ENCODE results near the gene MTM1.
A peak's percentile ranks its signal among the peaks of the same experiment; 100 is the strongest.

The MTM1 gene

GRCh38 chrX:150655788-150656187 is 87.4 kb downstream of the MTM1 start:
- DNase-seq (ENCODE audit: low read depth) = no peak
- H3K4me3 ChIP-seq (ENCODE audit: control insufficient read depth, low read depth, low read length) = no peak overlapping the region
- no peak for TF ChIP-seq CTCF (IDR thresholded peaks at IDR 0.05; ENCODE audit: control insufficient read depth, insufficient read depth, low read depth, low read length, missing control alignments)

DNA sequence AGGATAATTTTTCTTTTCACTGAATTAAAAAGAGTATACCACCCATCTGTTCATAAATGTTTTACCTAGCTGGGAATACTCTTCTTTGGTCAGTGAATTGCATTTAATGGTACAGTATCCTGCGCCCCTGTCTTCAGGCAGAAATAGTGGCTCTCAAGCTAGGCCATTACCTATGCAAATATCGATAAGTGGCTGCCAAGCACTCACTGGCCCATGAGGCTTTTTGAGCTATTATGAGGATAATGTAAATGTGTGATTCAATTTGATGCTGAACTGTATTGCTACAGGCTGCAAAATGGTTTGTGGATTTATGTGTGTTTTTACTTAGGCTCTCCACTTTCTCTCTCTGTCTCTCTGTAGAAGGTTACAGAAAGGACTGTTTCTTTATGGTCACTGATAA is 94.7 kb downstream of the MTM1 start:
- TF ChIP-seq CTCF (IDR thresholded peaks at IDR 0.05; ENCODE audit: control insufficient read depth, insufficient read depth, low read depth, low read length, missing control alignments) = no peak
- no peak overlapping the region for H3K4me3 ChIP-seq (ENCODE audit: control insufficient read depth, low read depth, low read length)
- DNase-seq (ENCODE audit: low read depth) = no peak

- DNase-seq (ENCODE audit: low read depth) = no peak
- TF ChIP-seq CTCF (IDR thresholded peaks at IDR 0.05; ENCODE audit: control insufficient read depth, insufficient read depth, low read depth, low read length, missing control alignments) = no peak
- no peak overlapping the region for H3K4me3 ChIP-seq (ENCODE audit: control insufficient read depth, low read depth, low read length)
These were observed 95.9 kb downstream of the MTM1 start for GRCh38 chrX:150664290-150664689.

DNA sequence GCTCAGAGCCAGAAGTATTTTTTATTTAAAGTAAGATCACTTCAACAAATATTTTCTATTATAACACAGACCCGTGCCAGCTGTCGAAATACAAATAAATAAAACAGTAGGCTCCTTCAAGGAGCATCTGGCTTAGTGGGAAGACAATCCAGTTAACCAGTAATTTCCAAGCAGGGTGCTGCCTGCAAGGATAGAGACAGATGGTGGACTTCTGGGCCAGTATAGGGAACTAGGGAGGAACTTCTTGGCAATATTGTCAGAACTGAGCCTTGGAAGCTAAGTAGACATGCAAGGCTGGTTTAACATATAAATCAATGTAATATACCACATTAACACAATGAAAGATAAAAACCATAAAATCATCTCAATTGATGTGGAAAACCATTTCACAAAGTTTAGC is 107.8 kb downstream of the MTM1 start:
- DNase-seq (ENCODE audit: low read depth) = no peak
- no peak for TF ChIP-seq CTCF (IDR thresholded peaks at IDR 0.05; ENCODE audit: control insufficient read depth, insufficient read depth, low read depth, low read length, missing control alignments)
- no peak overlapping the region for H3K4me3 ChIP-seq (ENCODE audit: control insufficient read depth, low read depth, low read length)

GRCh38 chrX:150680974-150681373 is 112.6 kb downstream of the MTM1 start:
- H3K4me3 ChIP-seq (ENCODE audit: control insufficient read depth, low read depth, low read length) = no peak overlapping the region
- TF ChIP-seq CTCF (IDR thresholded peaks at IDR 0.05; ENCODE audit: control insufficient read depth, insufficient read depth, low read depth, low read length, missing control alignments) = peak; percentile 41
- DNase-seq (ENCODE audit: low read depth) = no peak

GRCh38 chrX:150683112-150683511 is 114.7 kb downstream of the MTM1 start:
- DNase-seq (ENCODE audit: low read depth) = no peak
- H3K4me3 ChIP-seq (ENCODE audit: control insufficient read depth, low read depth, low read length) = no peak overlapping the region
- TF ChIP-seq CTCF (IDR thresholded peaks at IDR 0.05; ENCODE audit: control insufficient read depth, insufficient read depth, low read depth, low read length, missing control alignments) = no peak

DNA sequence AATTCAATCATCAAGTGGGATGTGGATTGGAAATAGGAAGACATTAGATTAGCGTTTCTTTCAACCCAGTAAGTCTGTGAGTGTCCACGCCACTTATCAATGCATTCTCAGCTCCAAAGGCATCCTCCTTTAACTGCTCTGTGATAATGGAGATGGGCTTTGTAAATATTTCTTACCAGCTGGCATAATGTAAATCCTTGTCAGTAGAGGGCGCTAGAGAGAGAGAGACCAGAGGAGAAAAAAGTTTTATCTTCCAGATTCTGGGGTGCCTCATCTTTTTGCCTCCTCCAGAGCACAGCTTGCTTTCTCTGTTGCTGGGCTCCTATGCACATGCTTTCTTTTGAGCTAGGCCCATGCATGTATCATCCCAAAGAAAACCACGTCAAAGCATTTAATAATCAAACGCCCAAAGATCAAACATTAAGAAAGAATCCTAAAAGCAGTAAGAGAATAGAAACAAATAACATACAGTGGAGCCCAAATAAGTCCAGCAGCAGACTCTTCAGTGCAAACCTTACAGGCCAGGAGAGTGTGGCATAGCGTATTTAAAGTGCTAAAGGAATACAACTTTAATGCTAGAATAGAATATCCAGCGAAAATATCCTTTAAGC is 115.2 kb downstream of the MTM1 start:
- TF ChIP-seq CTCF (IDR thresholded peaks at IDR 0.05; ENCODE audit: control insufficient read depth, insufficient read depth, low read depth, low read length, missing control alignments) = peak; percentile 43
- DNase-seq (ENCODE audit: low read depth) = no peak
- H3K4me3 ChIP-seq (ENCODE audit: control insufficient read depth, low read depth, low read length) = no peak overlapping the region

All from AG09309 (cell line).